H1 (cell line): ENCODE results near the gene AP1S1. TPM values are rescaled to one million over a fixed set of nuclear protein-coding genes. Genes with fewer than 3 reads are reported as not detected.

ENCODE experiments used
- CTCF ChIA-PET: fragments of 300-600 bp; sonication (Branson Sonifier 250); formaldehyde crosslinking; loops from one replicate; lab custom pipeline; 2021; ENCODE audit not compliant: partially characterized antibody; lab: Charles Lee
- POLR2A ChIA-PET: fragments of 300-600 bp; sonication (Branson Sonifier 250); formaldehyde crosslinking; loops from one replicate; lab custom pipeline; 2021; ENCODE audit warnings: inconsistent platforms; ENCODE audit not compliant: partially characterized antibody; lab: Charles Lee
- DNase-seq, 2 experiments: peaks; one replicate each; pipeline versions ENCODE4 v3.0.0 to v3.0.0-alpha.2; 2010 to 2022; ENCODE audit warnings: low spot score in 2 of 2, low read depth in 1 of 2, mixed read lengths in 1 of 2
- FAIRE-seq: peaks from 2 replicates; lab custom pipeline; 2011; peaks lifted over from hg19 to GRCh38; lab: Jason Lieb, UNC
- H2AFZ ChIP-seq: 2 replicates; pipeline ENCODE4 v1.8.1; 2012; ENCODE audit warnings: low read length, inconsistent platforms
- H2AK5ac ChIP-seq: 2 replicates; pipeline ENCODE4 v1.6.1; 2013; ENCODE audit warnings: low read depth, low read length
- H2BK120ac ChIP-seq: replicated peaks from 2 replicates; pipeline ENCODE3; 2013; ENCODE audit warnings: low read depth, low read length, inconsistent platforms
- H2BK12ac ChIP-seq: 2 replicates; pipeline ENCODE4 v1.6.1; 2013; ENCODE audit warnings: low read depth, low read length
- H2BK15ac ChIP-seq: 2 replicates; pipeline ENCODE4 v1.6.1; 2013; ENCODE audit warnings: low read length
- H2BK20ac ChIP-seq: 2 replicates; pipeline ENCODE4 v1.6.1; 2013; ENCODE audit warnings: low read length
- H2BK5ac ChIP-seq: 2 replicates; pipeline ENCODE4 v1.6.1; 2013; ENCODE audit warnings: low read depth, low read length
- H3K14ac ChIP-seq: 2 replicates; pipeline ENCODE4 v1.6.1; 2013; ENCODE audit warnings: inconsistent platforms; ENCODE audit not compliant: insufficient read length
- H3K18ac ChIP-seq: 2 replicates; pipeline ENCODE4 v1.6.1; 2013; ENCODE audit warnings: low read length; ENCODE audit errors: extremely low read depth
- H3K23ac ChIP-seq: 2 replicates; pipeline ENCODE4 v1.6.1; 2013; ENCODE audit warnings: inconsistent platforms; ENCODE audit not compliant: insufficient read length
- H3K23me2 ChIP-seq: 2 replicates; pipeline ENCODE4 v1.6.1; 2013; ENCODE audit warnings: low read depth, low read length
- H3K27ac ChIP-seq: 2 replicates; pipeline ENCODE4 v1.6.1; 2011; ENCODE audit warnings: low read depth, low read length, inconsistent platforms
- H3K27me3 ChIP-seq, 4 experiments: replicated peaks in 1 of 4; 1 replicate in 1 of 4; 2 replicates in 3 of 4; pipeline versions ENCODE4 v1.6.1 to v1.8.1; 2011 to 2013; ENCODE audit warnings: low read length in 3 of 4, mild to moderate bottlenecking in 3 of 4, inconsistent platforms in 2 of 4, mixed read lengths in 2 of 4, moderate library complexity in 1 of 4; ENCODE audit not compliant: control insufficient read depth in 3 of 4, insufficient read depth in 3 of 4; ENCODE audit errors: extremely low read depth in 1 of 4
- H3K36me3 ChIP-seq, 4 experiments: 2 replicates each; pipeline versions ENCODE4 v1.6.1 to v1.8.1; 2011 to 2013; ENCODE audit warnings: mild to moderate bottlenecking in 4 of 4, low read length in 3 of 4, moderate library complexity in 2 of 4, control low read depth in 1 of 4, inconsistent platforms in 1 of 4; ENCODE audit not compliant: insufficient read depth in 4 of 4, control insufficient read depth in 2 of 4
- H3K4ac ChIP-seq: replicated peaks from 2 replicates; pipeline ENCODE3; 2013; ENCODE audit warnings: low read length, low read depth, mixed read lengths, inconsistent platforms; ENCODE audit not compliant: insufficient read length
- H3K4me1 ChIP-seq, 4 experiments: replicated peaks in 1 of 4; 1 replicate in 1 of 4; 2 replicates in 3 of 4; pipeline versions ENCODE4 v1.6.1 to v1.8.1; 2011 to 2013; ENCODE audit warnings: low read length in 3 of 4, inconsistent platforms in 2 of 4, mixed read lengths in 1 of 4; ENCODE audit not compliant: insufficient read depth in 4 of 4, control insufficient read depth in 3 of 4
- H3K4me2 ChIP-seq, 2 experiments: 2 replicates each; pipeline versions ENCODE4 v1.6.1 to v1.8.1; 2011 to 2013; ENCODE audit warnings: low read depth in 2 of 2, low read length in 2 of 2, control low read depth in 1 of 2, inconsistent platforms in 1 of 2, mild to moderate bottlenecking in 1 of 2; ENCODE audit not compliant: insufficient read depth in 1 of 2
- H3K4me3 ChIP-seq, 4 experiments: fragments of 200-600, 300-600 bp in 1 of 4; sonication (generic), shearing (Covaris generic), sonication (Bioruptor Twin) in 1 of 4; 2 replicates each; pipeline versions ENCODE4 v1.5.1 to v1.8.1; 2011 to 2016; ENCODE audit warnings: low read length in 4 of 4, low read depth in 3 of 4, control low read depth in 2 of 4, inconsistent platforms in 2 of 4, mild to moderate bottlenecking in 2 of 4, mixed read lengths in 1 of 4, moderate library complexity in 1 of 4; ENCODE audit not compliant: insufficient read depth in 2 of 4; ENCODE audit errors: extremely low read depth in 1 of 4
- H3K56ac ChIP-seq: replicated peaks from 2 replicates; pipeline ENCODE3; 2013; ENCODE audit warnings: low read depth, mild to moderate bottlenecking, mixed read lengths, low read length, inconsistent platforms; ENCODE audit not compliant: insufficient read length
- H3K79me1 ChIP-seq: 2 replicates; pipeline ENCODE4 v1.6.1; 2013; ENCODE audit warnings: low read depth, low read length, control low read depth
- H3K79me2 ChIP-seq, 2 experiments: 2 replicates each; pipeline versions ENCODE4 v1.6.1 to v1.8.1; 2012 to 2013; ENCODE audit warnings: low read length in 2 of 2, mild to moderate bottlenecking in 2 of 2, inconsistent platforms in 1 of 2; ENCODE audit not compliant: insufficient read depth in 2 of 2, control insufficient read depth in 1 of 2
- H3K9ac ChIP-seq, 4 experiments: replicated peaks in 1 of 4; 1 replicate in 1 of 4; 2 replicates in 3 of 4; pipeline versions ENCODE4 v1.6.1 to v1.8.1; 2011 to 2013; ENCODE audit warnings: low read depth in 3 of 4, low read length in 3 of 4, control low read depth in 2 of 4, mild to moderate bottlenecking in 2 of 4, moderate library complexity in 2 of 4, inconsistent platforms in 1 of 4; ENCODE audit errors: extremely low read depth in 1 of 4
- H3K9me3 ChIP-seq, 2 experiments: 2 replicates each; pipeline versions ENCODE4 v1.6.1 to v1.8.1; 2012 to 2013; ENCODE audit warnings: mild to moderate bottlenecking in 2 of 2, moderate library complexity in 2 of 2, control low read depth in 1 of 2, inconsistent platforms in 1 of 2, low read depth in 1 of 2, low read length in 1 of 2, mixed read lengths in 1 of 2; ENCODE audit not compliant: insufficient read depth in 2 of 2
- H4K20me1 ChIP-seq, 2 experiments: replicated peaks in 1 of 2; 2 replicates each; pipeline versions ENCODE3 to v1.8.1; 2011 to 2013; ENCODE audit warnings: inconsistent platforms in 2 of 2, low read length in 2 of 2, mild to moderate bottlenecking in 1 of 2; ENCODE audit not compliant: insufficient read depth in 2 of 2, control insufficient read depth in 1 of 2
- H4K5ac ChIP-seq: 2 replicates; pipeline ENCODE4 v1.6.1; 2013; ENCODE audit warnings: low read length, low read depth, mixed read lengths, inconsistent platforms; ENCODE audit not compliant: insufficient read length
- H4K8ac ChIP-seq: 2 replicates; pipeline ENCODE4 v1.8.0; 2013; ENCODE audit warnings: mild to moderate bottlenecking, moderate library complexity, low read length, inconsistent platforms; ENCODE audit not compliant: insufficient read depth; ENCODE audit errors: extremely low read depth
- H4K91ac ChIP-seq: replicated peaks from 2 replicates; pipeline ENCODE3; 2013; ENCODE audit warnings: low read length, mixed read lengths, inconsistent platforms; ENCODE audit not compliant: insufficient read length
- BACH1 ChIP-seq: IDR thresholded peaks from 2 replicates; pipeline ENCODE4 v1.6.1; 2012; ENCODE audit warnings: low read length, improper control_type of control experiment
- CHD1 ChIP-seq: IDR thresholded peaks from 2 replicates; pipeline ENCODE4 v1.6.1; 2012; ENCODE audit warnings: low read depth, low read length, improper control_type of control experiment
- EP300 ChIP-seq, 2 experiments: IDR thresholded peaks; 1 replicate in 1 of 2; 2 replicates in 1 of 2; pipeline ENCODE4 v1.6.1; 2011 to 2012; ENCODE audit warnings: low read depth in 2 of 2, low read length in 2 of 2, mild to moderate bottlenecking in 2 of 2, borderline replicate concordance in 1 of 2, inconsistent platforms in 1 of 2, moderate library complexity in 1 of 2
- NRF1 ChIP-seq: IDR thresholded peaks from 2 replicates; pipeline ENCODE4 v1.6.1; 2011; ENCODE audit warnings: mild to moderate bottlenecking, low read depth, low read length, improper control_type of control experiment
- POLR2A ChIP-seq, 2 experiments: IDR thresholded peaks; 1 replicate in 1 of 2; 2 replicates in 1 of 2; pipeline ENCODE4 v1.6.1; 2011; ENCODE audit warnings: low read depth in 2 of 2, low read length in 2 of 2, mild to moderate bottlenecking in 2 of 2; ENCODE audit errors: control extremely low read depth in 1 of 2
- POLR2AphosphoS5 ChIP-seq: IDR thresholded peaks from 2 replicates; pipeline ENCODE4 v1.6.1; 2011; ENCODE audit warnings: low read depth, low read length
- SIRT6 ChIP-seq: IDR thresholded peaks from one replicate; pipeline ENCODE4 v1.7.1; 2012; ENCODE audit warnings: low read length, inconsistent platforms
- TAF7 ChIP-seq: optimal IDR thresholded peaks from 2 replicates; pipeline ENCODE3; 2011; ENCODE audit warnings: low read depth, mild to moderate bottlenecking, inconsistent platforms, low read length, moderate library complexity, borderline replicate concordance
- TEAD4 ChIP-seq: IDR thresholded peaks from 2 replicates; pipeline ENCODE4 v1.6.1; 2012; ENCODE audit warnings: low read depth, low read length, inconsistent platforms, mixed read lengths
- WGBS, 2 experiments: shearing (Covaris generic) in 1 of 2; methylation state at CpG; one replicate each; pipeline versions ENCODE4 v1.1.6 to v1.1.7; 2013 to 2015; ENCODE audit warnings: low lambda C conversion rate in 2 of 2, mixed read lengths in 2 of 2, inconsistent platforms in 1 of 2, low coverage in 1 of 2, missing lambda C conversion rate in 1 of 2; ENCODE audit not compliant: insufficient replicate concordance in 2 of 2, insufficient coverage in 1 of 2, insufficient read length in 1 of 2; ENCODE audit errors: extremely low coverage in 1 of 2, missing lambda C conversion rate in 1 of 2; 5-methylcytosine and 5-hydroxymethylcytosine counted together
- polyA plus RNA-seq, 7 experiments: library from polyadenylated mRNA; depleted of rRNA in 3 of 7; stranded (reverse) in 5 of 7; unstranded in 2 of 7; fragments of >200 nt in 5 of 7; fragments of 200-250 nt in 2 of 7; gene quantifications; 1 replicate in 5 of 7; 2 replicates in 1 of 7; 4 replicates in 1 of 7; pipeline versions ENCODE4 v1.2.1 to v1.2.3, GENCODE V29; 2011 to 2013; ENCODE audit warnings: missing spikeins in 2 of 7, mixed read lengths in 2 of 7
- total RNA-seq: library from RNA; stranded (reverse); fragmentation: NEBNext Ultra II Directional; extraction: Animal tissue kit (Norgen Biotek cat#: 25700); gene quantifications from 2 replicates; pipeline ENCODE4 v1.2.1, GENCODE V29; 2021
- TF ChIP-seq, protein P1 (sequence below): IDR thresholded peaks from 2 replicates; pipeline ENCODE4 v1.6.1; 2012; ENCODE audit warnings: inconsistent platforms
- TF ChIP-seq, protein P2 (sequence below): IDR thresholded peaks from 2 replicates; pipeline ENCODE4 v1.6.1; 2012; ENCODE audit warnings: inconsistent platforms

Gene AP1S1
- total and polyA plus RNA-seq, 2 of the 8 experiments (the other 6 are each of a cell fraction or from before 2014, with no cell fraction given): 56.1 to 59.3 TPM

DNA sequence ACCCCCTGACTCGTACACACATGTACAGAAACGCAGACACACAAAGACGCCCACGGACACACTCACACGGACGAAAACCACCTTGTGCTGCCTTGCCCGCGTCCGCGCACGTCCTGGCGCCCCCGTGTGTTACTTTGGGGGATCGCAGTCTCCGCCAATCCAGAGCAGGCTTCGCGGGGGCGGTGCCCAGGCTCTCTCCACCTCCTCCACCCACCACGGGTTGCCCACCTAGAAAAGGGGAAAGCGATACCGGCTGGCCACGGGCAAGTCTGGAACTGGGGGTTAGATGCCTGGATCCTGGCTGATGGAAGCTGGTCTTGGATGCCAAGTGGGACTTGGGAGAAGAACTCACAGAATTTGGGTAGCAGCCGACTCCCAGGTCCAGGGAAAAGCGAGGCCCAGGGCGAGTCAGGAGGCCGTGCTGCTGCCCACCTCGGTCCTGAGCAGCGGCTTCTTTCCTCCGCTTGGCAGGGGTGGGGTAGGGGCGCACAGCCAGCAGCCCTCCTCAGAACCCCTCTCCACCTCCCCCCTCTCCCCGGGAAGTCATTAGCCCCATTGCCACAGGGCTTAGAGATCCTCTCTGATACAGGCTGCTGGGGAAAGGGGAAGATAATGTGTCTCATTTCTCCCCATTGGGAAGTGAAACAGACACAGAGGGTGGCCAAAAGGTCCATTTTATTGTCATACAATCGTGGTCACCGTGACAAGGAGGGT is 15.7 kb downstream of the AP1S1 start:
- ChIA-PET CTCF (interaction anchor here (0.8 to 3.0 kb wide), 19 partner anchors 7 to 276 kb away, joined by 3 to 38 read pairs (median 5); partner anchors contain the start of genes MOGAT3 and NAT16), POLR2A (interaction anchor here (0.9 to 2.2 kb wide), 5 partner anchors 9 to 124 kb away, joined by 3 to 10 read pairs (median 4); no protein-coding TSS in a partner anchor)
- Histone ChIP-seq H3K23me2 (peaks cover 36% of the 10 kb centered on the region), H3K27me3 (peaks cover 52 to 93% (median 81%) of the 10 kb centered on the region in 4 experiments), H3K79me1 (no peaks in the 10 kb centered on the region), H4K20me1 (peaks cover 2 to 12% of the 10 kb centered on the region in 2 experiments), H4K8ac (no peak overlapping the region; the same call in 1 of the 2 replicates), H3K23ac (no peak overlapping the region), H2BK20ac (peak overlapping the region; percentile 98; the same call in 1 of the 2 replicates), H2BK12ac (peak overlapping the region; percentile 99; the same call in 1 of the 2 replicates), H3K36me3 (no peaks in the 10 kb centered on the region), H2AK5ac (no peak overlapping the region), H3K14ac (no peak overlapping the region), H2BK120ac (no peak overlapping the region), H4K5ac (no peak overlapping the region), H4K91ac (no peak overlapping the region), H2AFZ (peak overlapping the region; percentile 36; the same call in 1 of the 2 replicates), H3K4me1 (peaks cover 11 to 74% (median 50%) of the 10 kb centered on the region in 4 experiments), H3K9me3 (no peaks in the 10 kb centered on the region), H3K9ac (no peak overlapping the region), H3K27ac (no peak overlapping the region), H3K79me2 (no peaks in the 10 kb centered on the region), H3K56ac (no peak overlapping the region), H3K18ac (no peak overlapping the region; the same call in 1 of the 2 replicates), H2BK5ac (no peak overlapping the region), H2BK15ac (peak overlapping the region; percentile 98; the same call in 1 of the 2 replicates), H3K4me2 (peak overlapping the region; percentile 44 to 90), H3K4me3 (peak overlapping the region in 3 of 4 experiments; percentile 30 to 63 (median 44); a peak in 6 of 8 replicates), H3K4ac (no peak overlapping the region)
- WGBS, 2 experiments: 1% methylated on average over 25 of the region's 33 CpGs; no CpG with 5 or more reads in 1 of the 2 experiments
- FAIRE-seq (no peak), DNase-seq (peak in 1 of 2 experiments; percentile 98)
- TF ChIP-seq POLR2A (IDR thresholded peaks at IDR 0.05; ENCODE audit: control extremely low read depth in 1 of 2, low read depth in 2 of 2, low read length in 2 of 2): no peak
- no peak for TF ChIP-seq TAF7
- TF ChIP-seq, protein P1, sequence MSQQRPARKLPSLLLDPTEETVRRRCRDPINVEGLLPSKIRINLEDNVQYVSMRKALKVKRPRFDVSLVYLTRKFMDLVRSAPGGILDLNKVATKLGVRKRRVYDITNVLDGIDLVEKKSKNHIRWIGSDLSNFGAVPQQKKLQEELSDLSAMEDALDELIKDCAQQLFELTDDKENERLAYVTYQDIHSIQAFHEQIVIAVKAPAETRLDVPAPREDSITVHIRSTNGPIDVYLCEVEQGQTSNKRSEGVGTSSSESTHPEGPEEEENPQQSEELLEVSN: no peak
- no peak for TF ChIP-seq EP300 (IDR thresholded peaks at IDR 0.05; ENCODE audit: borderline replicate concordance in 1 of 2, low read depth in 2 of 2, low read length in 2 of 2)
- TF ChIP-seq SIRT6: no peak
- TF ChIP-seq, protein P2, sequence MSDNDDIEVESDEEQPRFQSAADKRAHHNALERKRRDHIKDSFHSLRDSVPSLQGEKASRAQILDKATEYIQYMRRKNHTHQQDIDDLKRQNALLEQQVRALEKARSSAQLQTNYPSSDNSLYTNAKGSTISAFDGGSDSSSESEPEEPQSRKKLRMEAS: 0 out of 2 replicates have a peak, but pooled peaks have one; percentile 24
- TF ChIP-seq BACH1: peak; percentile 75
- TF ChIP-seq NRF1: no peak
- TF ChIP-seq TEAD4: no peak
- TF ChIP-seq POLR2AphosphoS5: no peak
- no peak for TF ChIP-seq CHD1
